GM12878 (cell line): ENCODE data around the gene C10orf105. TPM values are rescaled to one million over a fixed set of nuclear protein-coding genes. Genes with fewer than 3 reads are reported as not detected.

Experiments used
- ATAC-seq: fragments of 200-7000 bp; cut with Tn5 transposase; 3 replicates; pipeline ENCODE4 v1.9.1; 2020; ENCODE audit warnings: mild to moderate bottlenecking, moderate library complexity
- BruUV-seq: library from RNA; stranded (reverse); fragments of 400-500 nt; replicated peaks from 2 replicates; lab custom pipeline; 2021; lab: Mats Ljungman, UMichigan
- CTCF ChIA-PET: fragments of 300-600 bp; sonication (Branson Sonifier 250); formaldehyde crosslinking; extraction: SDS; loops from one replicate; lab custom pipeline; 2021; ENCODE audit warnings: inconsistent platforms; lab: Yijun Ruan, JAX
- POLR2A ChIA-PET: fragments of 350-600 bp; formaldehyde crosslinking; extraction: SDS; loops from one replicate; lab custom pipeline; 2021; ENCODE audit warnings: inconsistent platforms; lab: Charles Lee
- RAD21 ChIA-PET: fragments of 300-600 bp; sonication (Branson Sonifier 250); formaldehyde crosslinking; loops from one replicate; lab custom pipeline; 2023; ENCODE audit warnings: antibody characterized with exemption; ENCODE audit not compliant: unreplicated experiment; lab: Charles Lee
- SMC1A ChIA-PET: fragments of 300-600 bp; sonication (Branson Sonifier 250); formaldehyde crosslinking; loops from one replicate; lab custom pipeline; 2023; ENCODE audit not compliant: unreplicated experiment, uncharacterized antibody; lab: Charles Lee
- DNase-seq: peaks from one replicate; pipeline ENCODE4 v3.0.0-alpha.2; 2011; ENCODE audit warnings: low read depth, low spot score
- FAIRE-seq: peaks from 3 replicates; lab custom pipeline; 2011; peaks lifted over from hg19 to GRCh38; lab: Jason Lieb, UNC
- H2AFZ ChIP-seq: 2 replicates; pipeline ENCODE4 v1.6.0; 2011; ENCODE audit warnings: low read depth, low read length, control low read depth; ENCODE audit not compliant: control insufficient read depth
- H3K27ac ChIP-seq: 2 replicates; pipeline ENCODE4 v1.5.1; 2011; ENCODE audit warnings: control low read depth; ENCODE audit not compliant: control insufficient read depth, insufficient read depth
- H3K27me3 ChIP-seq, 2 experiments: replicated peaks in 1 of 2; 2 replicates each; pipeline versions ENCODE4 v1.6.0 to v1.6.1; 2011; ENCODE audit warnings: low read length in 1 of 2; ENCODE audit not compliant: control insufficient read depth in 2 of 2, insufficient read depth in 2 of 2
- H3K36me3 ChIP-seq, 2 experiments: 2 replicates each; pipeline ENCODE4 v1.5.1; 2011; ENCODE audit warnings: low read length in 1 of 2; ENCODE audit not compliant: control insufficient read depth in 2 of 2, insufficient read depth in 2 of 2
- H3K4me1 ChIP-seq: 2 replicates; pipeline ENCODE4 v1.6.1; 2011; ENCODE audit warnings: mild to moderate bottlenecking, low read length, moderate library complexity, mixed read lengths; ENCODE audit not compliant: control insufficient read depth, insufficient read depth
- H3K4me2 ChIP-seq: 2 replicates; pipeline ENCODE4 v1.6.0; 2011; ENCODE audit warnings: control low read depth; ENCODE audit not compliant: control insufficient read depth, insufficient read depth
- H3K4me3 ChIP-seq: fragments of 200-600 bp; sonication (generic); 2 replicates; pipeline ENCODE4 v1.5.1; 2016
- H3K79me2 ChIP-seq: 2 replicates; pipeline ENCODE4 v1.6.0; 2011; ENCODE audit warnings: low read length; ENCODE audit not compliant: control insufficient read depth, insufficient read depth
- H3K9ac ChIP-seq: 2 replicates; pipeline ENCODE4 v1.8.0; 2011; ENCODE audit warnings: low read length, control low read depth, mixed read lengths; ENCODE audit not compliant: control insufficient read depth, insufficient read depth
- H3K9me3 ChIP-seq: replicated peaks from 3 replicates; pipeline ENCODE4 v1.5.1; 2011; ENCODE audit warnings: mild to moderate bottlenecking, low read length; ENCODE audit not compliant: control insufficient read depth, insufficient read depth
- H4K20me1 ChIP-seq: 2 replicates; pipeline ENCODE4 v1.6.0; 2011; ENCODE audit not compliant: control insufficient read depth, insufficient read depth
- ATF3 ChIP-seq: IDR thresholded peaks from 2 replicates; pipeline ENCODE4 v1.6.1; 2011; ENCODE audit warnings: low read depth, mild to moderate bottlenecking, low read length, moderate library complexity, borderline replicate concordance; ENCODE audit errors: extremely low read depth
- BACH1 ChIP-seq: fragments of 450-650 bp; IDR thresholded peaks from 2 replicates; pipeline ENCODE4 v1.6.1; 2017; ENCODE audit warnings: mild to moderate bottlenecking, borderline replicate concordance
- BCL11A ChIP-seq: IDR thresholded peaks from 2 replicates; pipeline ENCODE4 v1.6.1; 2011; ENCODE audit warnings: low read depth, low read length
- CEBPZ ChIP-seq: fragments of 150-350 bp; IDR thresholded peaks from 2 replicates; pipeline ENCODE4 v1.6.1; 2016; ENCODE audit warnings: low read depth, low read length
- ETV6 ChIP-seq, 2 experiments: fragments of 450-650 bp in 1 of 2; IDR thresholded peaks in 1 of 2; conservative IDR thresholded peaks in 1 of 2; 2 replicates each; pipeline ENCODE4 v1.6.1; 2014; ENCODE audit warnings: antibody characterized with exemption in 1 of 2, borderline replicate concordance in 1 of 2, low read depth in 1 of 2, mild to moderate bottlenecking in 1 of 2, moderate library complexity in 1 of 2
- FOS ChIP-seq: IDR thresholded peaks from 3 replicates; pipeline ENCODE4 v1.6.1; 2011; ENCODE audit warnings: borderline replicate concordance; ENCODE audit not compliant: insufficient read length; ENCODE audit errors: extremely low read depth
- FOXK2 ChIP-seq: fragments of 450-650 bp; IDR thresholded peaks from 2 replicates; pipeline ENCODE4 v1.6.1; 2017; ENCODE audit warnings: mild to moderate bottlenecking, moderate library complexity
- GATAD2B ChIP-seq: fragments of 450-650 bp; conservative IDR thresholded peaks from 2 replicates; pipeline ENCODE4 v1.6.1; 2017; ENCODE audit warnings: low read depth, mild to moderate bottlenecking, moderate library complexity
- MAX ChIP-seq: IDR thresholded peaks from 2 replicates; pipeline ENCODE4 v1.6.1; 2012; ENCODE audit warnings: low read depth, low read length, improper control_type of control experiment
- MXI1 ChIP-seq: fragments of 150-350 bp; IDR thresholded peaks from 2 replicates; pipeline ENCODE4 v1.6.1; 2011; ENCODE audit warnings: low read depth, mild to moderate bottlenecking, inconsistent platforms, low read length, improper control_type of control experiment
- SPI1 ChIP-seq: IDR thresholded peaks from 2 replicates; pipeline ENCODE4 v1.6.1; 2011; ENCODE audit warnings: low read depth, mild to moderate bottlenecking, low read length, moderate library complexity, borderline replicate concordance; ENCODE audit not compliant: insufficient read depth
- YBX1 ChIP-seq: fragments of 450-650 bp; IDR thresholded peaks from 2 replicates; pipeline ENCODE4 v1.6.1; 2016; ENCODE audit warnings: antibody characterized with exemption
- WGBS: methylation state at CpG from one replicate; pipeline ENCODE4 v1.1.6; 2016; ENCODE audit warnings: low lambda C conversion rate; ENCODE audit not compliant: insufficient replicate concordance, insufficient coverage; ENCODE audit errors: missing lambda C conversion rate; 5-methylcytosine and 5-hydroxymethylcytosine counted together
- in situ Hi-C: fragments of 300-500 bp; cut with MboI; formaldehyde crosslinking; loops from 9 replicates; pipeline ENCODE4 v1.14.3; 2018; ENCODE audit warnings: mixed read lengths
- intact Hi-C: fragments of 100-400 bp; cut with micrococcal nuclease; formaldehyde crosslinking; loops from one replicate; pipeline ENCODE4 v1.14.2; 2022; ENCODE audit not compliant: unreplicated experiment
- polyA plus RNA-seq, 11 experiments: library from polyadenylated mRNA; depleted of rRNA in 4 of 11; unstranded in 6 of 11; stranded (reverse) in 5 of 11; fragments of >200 nt; fragmentation: Nextera tagmentation in 4 of 11; fragmentation: Illumina TruSeq in 1 of 11; extraction: Ambion mirVana in 4 of 11; extraction: Trizol in 1 of 11; gene quantifications; 1 replicate in 1 of 11; 2 replicates in 10 of 11; pipeline versions ENCODE4 v1.2.1 to v1.2.3, GENCODE V29; 2011 to 2016; ENCODE audit warnings: inconsistent platforms in 2 of 11, missing spikeins in 2 of 11, low read depth in 1 of 11
- total RNA-seq, 4 experiments: library from RNA; depleted of rRNA in 3 of 4; stranded (reverse); fragments of >200 nt in 3 of 4; fragmentation: Illumina TruSeq in 1 of 4; extraction: Trizol in 1 of 4; gene quantifications; 2 replicates each; pipeline versions ENCODE4 v1.2.1 to v1.2.3, GENCODE V29; 2013 to 2021

Gene C10orf105
- total and polyA plus RNA-seq, 10 of the 15 experiments (the other 5 are each of a cell fraction or from before 2014, with no cell fraction given) = 0.04 to 0.06 (median 0.05) TPM; not detected in 7

- peaks cover 17% of the 10 kb centered on the region for H3K4me1 ChIP-seq
- SMC1A ChIA-PET = no interaction called here
- no peaks in the 10 kb centered on the region for H3K36me3 ChIP-seq
- POLR2A ChIA-PET = interaction anchor here (0.7 to 1.8 kb wide), 2 partner anchors 149 to 339 kb away, joined by 3 to 4 read pairs; no protein-coding TSS in a partner anchor
- 34% methylated on average over 7 of the region's 7 CpGs for WGBS
- H4K20me1 ChIP-seq = no peaks in the 10 kb centered on the region
- in situ Hi-C loops = no loop called here
- RAD21 ChIA-PET = no interaction called here
- no peak for TF ChIP-seq BCL11A
- TF ChIP-seq ETV6 (conservative IDR thresholded peaks at IDR 0.05 in 1 of 2, IDR thresholded peaks at IDR 0.05 in 1 of 2; ENCODE audit: borderline replicate concordance in 1 of 2, low read depth in 1 of 2) = no peak
- no peak for TF ChIP-seq BACH1
- TF ChIP-seq GATAD2B = no peak
- H3K27me3 ChIP-seq = no peaks in the 10 kb centered on the region; a peak in 2 of 4 replicates
- intact Hi-C loops = no loop called here
- ATAC-seq = no peak
- no peak overlapping the region for H3K4me3 ChIP-seq
- no peak overlapping the region for H3K27ac ChIP-seq
- no peak for FAIRE-seq
- CTCF ChIA-PET = interaction anchor here (0.6 to 3.3 kb wide), 5 partner anchors 10 to 233 kb away, joined by 3 to 47 read pairs (median 12); partner anchors contain the start of gene VSIR
- DNase-seq = no peak
- no peak overlapping the region for H3K4me2 ChIP-seq
- H2AFZ ChIP-seq = no peak overlapping the region
- H3K79me2 ChIP-seq = no peaks in the 10 kb centered on the region
- H3K9ac ChIP-seq = no peak overlapping the region
- no TSS peak for BruUV-seq
- no peaks in the 10 kb centered on the region for H3K9me3 ChIP-seq
These were observed 56.3 kb downstream of the C10orf105 start for GRCh38 chr10:71663311-71663710.

- in situ Hi-C loops = no loop called here
- BruUV-seq = no TSS peak
- H2AFZ ChIP-seq = no peak overlapping the region
- no peak overlapping the region for H3K4me3 ChIP-seq
- ChIA-PET RAD21 (no interaction called here), CTCF (interaction anchor here (3.3 kb wide), 1 partner anchor 34 kb away, joined by 47 read pairs; no protein-coding TSS in a partner anchor), SMC1A (no interaction called here), POLR2A (no interaction called here)
- no peak overlapping the region for H3K9ac ChIP-seq
- no peaks in the 10 kb centered on the region for H3K9me3 ChIP-seq
- no peaks in the 10 kb centered on the region; a peak in 2 of 4 replicates for H3K27me3 ChIP-seq
- H3K4me1 ChIP-seq = peaks cover 3% of the 10 kb centered on the region
- no peak for FAIRE-seq
- DNase-seq = no peak
- no peaks in the 10 kb centered on the region for H3K36me3 ChIP-seq
- H3K79me2 ChIP-seq = no peaks in the 10 kb centered on the region
- no peak for ATAC-seq
- no peak overlapping the region for H3K27ac ChIP-seq
- 51% methylated on average over 15 of the region's 28 CpGs for whole genome bisulfite sequencing
- no peaks in the 10 kb centered on the region for H4K20me1 ChIP-seq
- H3K4me2 ChIP-seq = no peak overlapping the region
- intact Hi-C loops = no loop called here
- TF ChIP-seq SPI1 (no peak), MAX (no peak), MXI1 (no peak), CEBPZ (no peak), YBX1 (no peak), FOXK2 (no peak), FOS (no peak), ATF3 (no peak)
These were observed 57.7 kb downstream of the C10orf105 start for GRCh38 chr10:71661779-71662336.
